ENCODE results near the gene VASH1.

GRCh38 chr14:76780058-76780345 is 18.7 kb downstream of the VASH1 start:
- no peak for TF ChIP-seq RCOR1 (IDR thresholded peaks at IDR 0.05; ENCODE audit: low read length)
- TF ChIP-seq EZH2phosphoT487 (IDR thresholded peaks at IDR 0.05; ENCODE audit: borderline replicate concordance, low read depth) = no peak
- TF ChIP-seq CTCF (IDR thresholded peaks at IDR 0.05) = no peak
- TF ChIP-seq REST (IDR thresholded peaks at IDR 0.05; ENCODE audit: low read depth, low read length) = no peak
- TF ChIP-seq RXRA (IDR thresholded peaks at IDR 0.05; ENCODE audit: borderline replicate concordance, low read depth) = no peak
- no peak for TF ChIP-seq GATA2 (CRISPR knock-in tag; IDR thresholded peaks at IDR 0.05)
- no peak for TF ChIP-seq RAD21 (IDR thresholded peaks at IDR 0.05; ENCODE audit: low read length)
- TF ChIP-seq GABPA (IDR thresholded peaks at IDR 0.05; ENCODE audit: low read depth) = no peak
- TF ChIP-seq ELF1 (IDR thresholded peaks at IDR 0.05) = no peak
- TF ChIP-seq CHD2 (IDR thresholded peaks at IDR 0.05; ENCODE audit: low read length, partially characterized antibody) = no peak
- no peak for TF ChIP-seq POLR2AphosphoS5 (IDR thresholded peaks at IDR 0.05; ENCODE audit: low read depth, low read length)

Measured in SK-N-SH (cell line).